ENCODE measurements around the gene ZMYND15. TPM values are rescaled to one million over a fixed set of nuclear protein-coding genes. Genes with fewer than 3 reads are reported as not detected.

Gene ZMYND15
- polyA plus RNA-seq, 3 donors, result 0.42 to 0.54 (median 0.47) TPM

DNA sequence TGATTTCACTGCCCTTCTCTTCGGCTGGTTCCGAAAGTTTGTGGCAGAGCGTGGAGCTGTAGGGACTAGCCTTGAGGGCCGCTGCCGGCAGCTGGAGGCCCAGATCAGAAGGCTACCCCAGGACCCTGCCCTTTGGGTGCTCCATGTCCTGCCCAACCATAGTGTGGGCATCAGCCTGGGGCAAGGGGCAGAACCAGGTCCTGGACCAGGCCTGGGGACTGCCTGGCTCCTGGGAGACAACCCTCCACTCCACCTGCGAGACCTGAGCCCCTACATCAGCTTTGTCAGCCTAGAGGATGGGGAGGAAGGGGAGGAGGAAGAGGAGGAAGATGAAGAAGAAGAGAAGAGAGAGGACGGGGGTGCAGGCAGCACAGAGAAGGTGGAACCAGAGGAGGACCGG, 951 bp downstream of the ZMYND15 start:
- DNase-seq (ENCODE audit: low read depth in 3 of 3, low spot score in 2 of 3), result no peak

DNA sequence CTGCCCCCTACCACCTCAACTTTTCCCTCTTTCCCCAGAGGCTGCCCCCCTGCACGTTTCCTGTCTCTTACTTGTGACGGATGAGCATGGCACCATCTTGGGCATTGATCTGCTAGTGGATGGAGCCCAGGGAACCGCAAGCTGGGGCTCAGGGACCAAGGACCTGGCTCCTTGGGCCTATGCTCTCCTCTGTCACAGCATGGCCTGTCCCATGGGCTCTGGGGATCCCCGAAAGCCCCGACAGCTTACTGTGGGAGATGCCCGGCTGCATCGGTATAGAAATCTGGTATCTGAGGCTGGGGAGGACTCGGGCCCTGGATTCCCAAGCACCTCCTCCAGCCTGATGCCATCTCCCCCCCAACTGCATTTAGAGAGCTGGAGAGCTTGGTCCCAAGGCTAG, 1.9 kb downstream of the ZMYND15 start:
- DNase-seq (ENCODE audit: low read depth in 3 of 3, low spot score in 2 of 3), result no peak

DNA sequence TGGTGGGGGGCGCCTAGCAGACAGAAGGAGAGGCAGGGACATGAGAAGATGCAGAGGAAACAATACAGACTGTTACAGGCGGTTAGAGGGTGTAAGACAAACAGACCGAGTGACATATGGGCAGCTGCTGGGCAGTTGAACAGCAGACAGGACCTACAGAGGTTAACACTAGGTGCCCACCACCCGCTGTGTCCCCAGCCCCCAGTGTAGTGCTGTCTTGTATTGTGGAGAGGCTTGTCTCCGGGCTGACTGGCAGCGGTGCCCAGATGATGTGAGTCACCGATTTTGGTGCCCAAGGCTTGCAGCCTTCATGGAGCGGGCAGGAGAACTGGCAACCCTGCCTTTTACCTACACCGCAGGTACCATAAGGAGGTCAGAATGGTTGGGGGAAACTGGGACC, 2.5 kb downstream of the ZMYND15 start:
- no peak for DNase-seq (ENCODE audit: low read depth in 3 of 3, low spot score in 2 of 3)

DNA sequence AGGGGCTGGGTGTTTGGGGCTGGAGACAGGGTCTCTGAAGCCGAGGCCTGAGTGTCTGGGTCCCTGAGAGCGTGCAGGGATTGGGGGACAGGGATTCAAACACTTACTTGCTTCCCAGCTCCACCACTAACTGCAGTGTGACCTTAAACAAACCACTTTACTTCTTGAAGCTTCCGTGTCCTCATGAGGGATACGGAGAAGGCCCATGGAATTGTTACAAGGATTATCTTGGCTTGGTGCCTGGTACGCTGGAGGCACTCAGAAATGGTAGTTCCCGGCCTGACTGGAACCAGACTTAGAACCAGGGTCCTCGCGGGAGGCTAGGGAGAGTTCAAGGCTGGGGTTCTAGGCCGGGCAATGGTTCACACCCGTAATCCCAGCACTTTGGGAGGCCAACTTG, 3.0 kb downstream of the ZMYND15 start:
- no peak for DNase-seq (ENCODE audit: low read depth in 3 of 3, low spot score in 2 of 3)

DNA sequence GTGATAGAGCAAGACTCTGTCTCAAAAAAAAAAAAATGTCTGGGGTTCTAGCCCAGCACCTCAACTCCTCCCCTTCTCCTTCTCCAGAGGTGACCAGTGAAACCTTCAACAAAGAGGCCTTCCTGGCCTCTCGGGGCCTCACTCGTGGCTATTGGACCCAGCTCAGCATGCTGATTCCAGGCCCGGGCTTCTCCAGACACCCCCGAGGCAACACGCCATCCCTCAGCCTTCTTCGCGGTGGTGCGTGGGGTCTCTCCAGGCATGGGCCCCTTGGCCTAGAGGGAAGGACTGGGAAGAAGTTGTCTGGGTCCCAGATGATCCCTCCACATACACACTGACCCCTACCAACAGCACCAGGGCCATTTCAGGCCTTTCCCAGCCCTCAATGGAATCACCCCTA, 3.6 kb downstream of the ZMYND15 start:
- DNase-seq (ENCODE audit: low read depth in 3 of 3, low spot score in 2 of 3), result no peak

DNA sequence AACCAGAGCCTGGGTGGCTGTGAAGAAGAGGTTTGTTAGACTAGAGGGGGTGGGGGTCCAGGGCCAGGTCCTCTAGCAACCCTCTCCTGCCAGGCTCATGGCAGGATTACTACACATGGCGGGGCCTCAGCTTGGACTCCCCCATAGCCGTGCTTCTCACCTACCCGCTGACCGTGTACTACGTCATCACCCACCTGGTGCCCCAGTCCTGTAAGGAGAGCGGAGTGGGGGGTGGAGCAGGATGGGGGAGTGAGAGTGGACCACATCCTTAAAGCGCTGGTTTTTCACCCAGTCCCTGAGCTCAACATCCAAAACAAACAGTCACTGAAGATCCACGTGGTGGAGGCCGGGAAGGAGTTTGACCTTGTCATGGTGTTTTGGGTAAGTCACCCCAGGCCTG, 4.3 kb downstream of the ZMYND15 start:
- DNase-seq (ENCODE audit: low read depth in 3 of 3, low spot score in 2 of 3), result no peak

DNA sequence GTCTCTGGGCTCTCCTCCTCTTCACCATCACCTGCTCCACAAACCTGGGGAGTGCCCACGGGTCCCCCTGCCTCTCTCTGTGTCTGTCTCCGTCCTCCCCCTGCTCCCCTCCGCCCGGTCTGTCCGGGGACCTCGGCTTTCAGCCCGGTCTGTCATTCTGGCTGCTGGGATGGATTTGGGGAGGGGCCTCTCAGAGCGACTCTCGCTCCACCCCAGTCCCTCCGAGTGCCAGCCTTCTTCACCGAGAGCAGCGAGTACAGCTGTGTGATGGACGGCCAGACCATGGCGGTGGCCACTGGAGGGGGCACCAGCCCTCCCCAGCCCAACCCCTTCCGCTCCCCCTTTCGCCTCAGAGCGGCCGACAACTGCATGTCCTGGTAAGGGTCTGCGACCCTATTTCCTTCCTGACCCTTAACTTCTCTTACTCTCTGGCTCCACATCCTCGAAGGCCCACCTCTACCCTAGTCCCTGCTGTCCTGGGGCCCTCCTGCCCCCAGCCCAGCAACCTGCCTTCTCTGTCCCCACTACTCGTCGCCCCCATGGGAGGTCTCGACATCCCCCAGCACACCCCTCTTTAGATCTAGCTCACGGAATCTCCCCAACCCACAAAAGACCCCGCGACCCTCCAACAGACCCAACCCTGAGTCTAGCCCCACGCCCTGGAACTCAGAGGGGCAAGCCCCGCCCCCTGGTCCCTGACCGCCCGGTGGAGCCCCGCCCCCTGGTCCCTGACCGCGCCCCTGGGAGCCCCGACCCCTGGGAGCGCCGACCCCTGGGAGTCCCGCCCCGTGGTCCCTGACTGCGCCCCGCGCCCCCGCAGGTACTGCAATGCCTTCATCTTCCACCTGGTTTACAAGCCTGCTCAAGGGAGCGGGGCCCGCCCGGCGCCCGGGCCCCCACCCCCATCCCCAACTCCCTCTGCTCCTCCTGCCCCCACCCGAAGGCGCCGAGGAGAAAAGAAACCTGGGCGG, 5.7 kb downstream of the ZMYND15 start:
- DNase-seq (ENCODE audit: low read depth in 3 of 3, low spot score in 2 of 3), result no peak

DNA sequence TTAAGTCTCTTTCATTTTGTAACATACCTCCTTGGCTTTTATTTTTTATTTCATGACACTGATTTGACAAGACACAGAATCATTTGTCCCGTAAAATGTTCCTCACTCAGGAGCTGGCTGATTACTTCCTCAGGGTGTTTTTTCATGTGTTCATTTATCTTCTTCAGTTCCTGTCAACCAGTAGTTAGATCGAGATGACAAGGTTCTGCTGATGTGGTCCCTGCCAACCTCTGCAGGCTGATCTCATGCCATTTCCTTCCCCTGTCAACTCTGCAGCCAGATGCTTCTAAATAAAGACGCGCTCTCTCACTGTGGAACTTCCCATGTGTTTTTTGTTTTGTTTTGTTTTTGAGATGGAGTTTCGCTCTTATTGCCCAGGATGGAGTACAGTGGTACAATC, 8.2 kb downstream of the ZMYND15 start:
- DNase-seq (ENCODE audit: low read depth in 3 of 3, low spot score in 2 of 3), result no peak

DNA sequence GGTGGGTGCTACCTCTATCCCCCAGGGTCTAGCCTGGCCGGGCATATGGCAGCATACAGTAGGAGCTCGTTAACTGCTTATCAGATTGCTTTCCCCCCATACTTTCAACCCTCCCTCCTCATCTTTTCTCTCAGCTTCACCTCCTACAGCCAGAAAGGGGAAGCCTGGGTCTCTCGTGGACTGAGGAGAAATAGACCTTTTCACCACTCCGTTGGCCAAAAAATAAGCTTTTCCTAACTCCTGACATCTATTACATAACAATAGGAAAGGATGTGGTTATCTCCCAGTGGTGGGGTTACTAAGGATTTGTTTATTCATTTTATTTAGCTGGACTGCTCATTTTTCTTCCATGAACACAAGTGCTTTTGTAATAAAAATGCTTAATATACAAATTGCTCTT, 9.1 kb downstream of the ZMYND15 start:
- DNase-seq (ENCODE audit: low read depth in 3 of 3, low spot score in 2 of 3), result no peak

DNA sequence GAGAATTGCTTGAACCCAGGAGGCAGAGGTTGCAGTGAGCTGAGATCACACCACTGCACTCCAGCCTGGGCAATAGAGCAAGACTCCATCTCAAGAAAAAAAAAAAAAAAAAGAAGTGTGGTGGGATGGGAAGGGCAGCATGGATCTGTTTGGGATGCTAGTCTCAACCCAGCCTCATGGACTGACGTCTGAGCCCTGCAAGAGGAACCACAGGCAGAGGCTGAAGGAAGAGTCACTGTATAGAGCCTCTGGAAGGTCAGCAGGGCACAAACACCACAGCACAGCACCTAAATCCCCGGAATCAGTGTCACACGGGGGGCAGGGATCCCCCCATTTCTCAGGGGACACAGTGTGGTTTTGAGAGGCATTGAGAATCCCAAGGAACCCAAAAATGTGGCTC, 11.0 kb downstream of the ZMYND15 start:
- DNase-seq (ENCODE audit: low read depth in 3 of 3, low spot score in 2 of 3), result no peak

DNA sequence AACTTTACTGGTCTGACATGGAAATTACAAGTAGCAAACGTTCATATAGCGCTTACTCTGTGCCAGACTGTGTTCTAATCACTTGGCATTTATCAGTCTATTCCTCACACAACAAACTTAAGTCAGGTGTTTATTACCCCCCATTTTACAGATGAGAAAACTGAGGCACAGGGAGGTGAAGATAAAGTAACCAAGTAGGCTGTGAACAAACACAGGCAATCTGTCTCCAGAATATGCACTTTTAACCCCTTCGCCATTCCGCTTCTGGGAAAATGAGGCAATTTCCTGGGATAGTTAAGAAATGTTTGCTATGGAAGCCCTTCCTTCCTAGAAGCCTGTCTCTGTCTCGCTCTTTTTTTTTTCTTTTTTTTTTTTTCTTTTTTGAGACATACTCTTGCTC, 12.3 kb downstream of the ZMYND15 start:
- DNase-seq (ENCODE audit: low read depth in 3 of 3, low spot score in 2 of 3), result no peak

DNA sequence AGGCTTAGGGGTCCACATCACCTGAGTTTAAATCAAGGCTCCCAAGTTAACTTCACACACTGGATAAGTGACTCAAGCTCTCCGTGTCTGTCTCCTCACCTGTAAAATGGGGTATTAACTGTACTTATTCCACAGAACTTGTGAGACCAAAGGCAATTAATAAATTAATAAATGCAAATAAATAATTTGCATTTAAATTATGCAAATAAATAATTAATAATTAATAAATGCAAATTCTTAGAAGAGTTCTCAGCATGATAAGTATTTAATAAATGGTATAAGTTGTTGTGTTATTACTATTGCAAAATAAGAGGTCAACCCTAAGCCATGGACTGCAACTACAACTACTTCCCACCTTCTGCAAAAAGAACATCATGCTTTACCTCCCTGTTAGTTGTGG, 13.8 kb downstream of the ZMYND15 start:
- DNase-seq (ENCODE audit: low read depth in 3 of 3, low spot score in 2 of 3), result no peak

DNA sequence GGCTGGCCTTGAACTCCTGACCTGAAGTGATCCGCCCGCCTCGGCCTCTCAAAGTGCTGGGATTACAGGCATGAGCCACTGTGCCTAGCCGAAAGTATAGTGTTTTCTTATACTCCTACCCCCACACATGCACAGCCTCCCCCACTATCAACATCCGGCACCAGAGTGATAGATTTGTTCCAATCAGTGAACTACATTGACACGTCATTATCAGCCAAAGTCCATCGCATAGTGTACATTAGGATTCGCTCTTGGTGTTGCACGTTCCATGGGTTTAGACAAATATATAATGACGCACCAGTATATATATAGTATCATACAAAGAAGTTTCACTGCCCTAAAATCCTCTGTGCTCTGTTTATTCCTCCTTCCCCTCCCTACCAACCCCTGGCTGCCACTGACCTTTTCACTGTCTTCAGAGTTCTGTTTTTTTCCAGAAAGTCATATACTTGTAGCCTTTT, 20.2 kb downstream of the ZMYND15 start:
- no peak for DNase-seq (ENCODE audit: low read depth in 3 of 3, low spot score in 2 of 3)

DNA sequence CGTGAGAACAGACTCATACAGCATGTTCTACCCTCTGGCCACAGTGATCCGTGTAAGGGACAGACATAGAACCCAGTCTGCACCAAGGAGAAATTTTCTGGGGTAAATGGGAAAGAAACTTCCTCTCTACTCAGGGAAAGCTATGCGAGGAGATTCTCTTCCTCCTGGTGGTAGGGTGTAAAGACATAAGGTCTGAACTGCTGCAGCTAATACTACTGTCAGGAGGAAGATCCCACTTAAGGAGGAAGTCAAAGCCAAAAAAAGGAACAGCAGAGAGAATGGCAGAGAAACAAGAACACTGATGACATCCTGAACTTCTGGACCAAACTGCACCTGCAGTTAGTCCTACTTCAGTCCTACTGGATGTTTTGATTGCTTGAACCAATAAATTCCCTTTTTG, 25.0 kb downstream of the ZMYND15 start:
- no peak for DNase-seq (ENCODE audit: low read depth in 3 of 3, low spot score in 2 of 3)

DNA sequence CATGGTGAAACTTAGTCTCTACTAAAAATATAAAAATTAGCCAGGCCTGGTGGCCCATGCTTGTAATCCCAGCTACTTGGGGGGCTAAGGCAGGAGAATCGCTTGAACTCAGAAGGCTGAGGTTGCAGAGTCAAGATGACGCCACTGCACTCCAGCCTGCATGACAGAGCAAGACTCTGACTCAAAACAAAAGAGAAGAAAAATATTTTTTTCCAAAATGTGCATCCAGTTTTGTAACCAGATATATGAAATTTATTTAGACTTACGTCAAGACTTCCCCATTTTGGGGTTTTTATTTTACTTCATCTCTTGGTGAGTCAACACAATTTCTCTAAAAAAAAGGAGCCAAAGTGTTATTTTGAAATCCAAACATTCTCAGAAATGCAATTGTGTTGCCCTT, 26.6 kb downstream of the ZMYND15 start:
- DNase-seq (ENCODE audit: low read depth in 3 of 3, low spot score in 2 of 3), result no peak

DNA sequence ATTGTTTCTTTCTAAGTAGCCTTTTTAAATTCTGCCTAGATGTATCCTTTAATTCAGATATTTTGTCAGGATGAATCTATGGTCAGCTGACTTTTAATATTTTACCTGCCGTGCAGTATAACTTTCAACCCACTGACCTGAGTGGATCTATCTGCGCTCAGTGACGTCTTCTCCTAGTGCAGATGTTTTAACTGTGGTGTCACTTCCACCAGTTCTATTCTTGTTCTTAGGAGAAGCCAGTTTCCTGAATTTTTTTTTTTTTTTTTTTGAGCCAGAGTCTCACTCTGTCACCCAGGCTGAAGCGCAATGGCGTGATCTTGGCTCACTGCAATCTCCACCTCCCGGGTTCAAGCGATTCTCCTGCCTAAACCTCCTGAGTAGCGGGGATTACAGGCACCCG, 27.1 kb downstream of the ZMYND15 start:
- no peak for DNase-seq (ENCODE audit: low read depth in 3 of 3, low spot score in 2 of 3)

DNA sequence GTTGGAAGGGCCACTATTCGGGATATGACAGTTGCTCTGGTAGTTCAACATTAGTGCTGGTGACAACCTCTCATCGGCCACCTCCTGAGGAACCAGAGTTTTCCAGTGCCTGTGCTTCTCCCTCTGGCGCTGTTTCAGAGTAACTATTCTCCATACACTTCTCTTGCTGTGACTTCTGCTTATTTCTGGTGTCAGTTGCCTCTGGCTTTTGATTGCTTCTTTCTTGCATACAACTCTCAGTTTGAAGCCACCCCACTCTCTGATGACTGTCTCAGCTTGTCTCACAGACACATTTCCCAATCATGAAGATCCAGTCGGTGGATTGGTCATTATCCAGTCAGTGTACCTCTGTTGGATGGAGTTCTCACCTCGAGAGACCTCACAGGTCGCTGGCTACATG, 28.7 kb downstream of the ZMYND15 start:
- DNase-seq (ENCODE audit: low read depth in 3 of 3, low spot score in 2 of 3), result no peak

DNA sequence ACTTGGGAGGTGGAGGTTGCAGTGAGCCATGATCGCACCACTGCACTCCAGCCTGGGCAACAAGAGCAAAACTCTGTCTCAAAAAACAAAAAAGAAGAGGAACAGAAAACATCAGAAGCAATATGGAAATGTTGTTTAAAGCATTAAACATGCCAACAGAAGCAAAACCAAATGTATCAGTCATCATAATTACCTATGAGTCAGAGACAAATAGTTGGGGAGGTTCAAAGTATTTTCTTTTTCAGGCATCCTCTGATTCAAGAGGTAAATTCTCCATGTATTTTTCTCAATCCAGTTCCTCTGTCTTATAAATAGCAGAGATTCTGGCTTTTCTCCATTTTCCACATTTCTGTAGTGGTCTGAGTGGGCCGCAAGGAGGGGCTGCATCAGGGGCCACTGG, 30.0 kb downstream of the ZMYND15 start:
- no peak for DNase-seq (ENCODE audit: low read depth in 3 of 3, low spot score in 2 of 3)

DNA sequence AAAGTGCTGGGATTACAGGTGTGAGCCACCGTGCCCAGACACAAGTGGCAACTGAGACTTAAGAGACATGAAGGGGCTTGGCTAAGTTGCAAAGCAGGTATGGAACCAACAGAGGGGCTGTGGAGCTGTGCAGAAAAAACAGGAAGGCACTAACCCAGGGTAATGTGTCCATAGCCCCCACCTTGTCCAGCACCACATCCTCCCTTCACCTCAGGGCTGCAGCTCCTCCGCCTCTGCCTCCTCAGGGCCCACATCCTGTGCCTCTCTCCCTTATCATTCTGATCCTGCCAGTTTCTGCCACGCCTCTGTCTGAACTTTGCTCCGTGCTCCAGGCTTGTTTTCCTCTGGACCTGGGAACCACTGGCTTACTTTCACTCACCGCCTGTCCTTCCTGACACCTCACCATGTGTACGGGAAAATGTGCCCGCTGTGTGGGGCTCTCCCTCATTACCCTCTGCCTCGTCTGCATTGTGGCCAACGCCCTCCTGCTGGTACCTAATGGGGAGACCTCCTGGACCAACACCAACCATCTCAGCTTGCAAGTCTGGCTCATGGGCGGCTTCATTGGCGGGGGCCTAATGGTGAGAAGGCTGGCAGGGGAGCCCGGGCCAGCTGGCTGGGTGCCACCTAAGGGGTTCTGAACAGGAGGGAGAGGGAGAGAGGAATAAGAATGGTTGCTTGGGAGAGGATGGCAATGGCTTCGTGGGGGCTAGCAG, 32.0 kb downstream of the ZMYND15 start, which contains the start of gene TM4SF5:
TM4SF5 (plus strand) TSS at position 368 of the 716 bp plus-strand sequence; CDS start at position 405, 37 bp downstream.
- no peak for DNase-seq (ENCODE audit: low read depth in 3 of 3, low spot score in 2 of 3)

DNA sequence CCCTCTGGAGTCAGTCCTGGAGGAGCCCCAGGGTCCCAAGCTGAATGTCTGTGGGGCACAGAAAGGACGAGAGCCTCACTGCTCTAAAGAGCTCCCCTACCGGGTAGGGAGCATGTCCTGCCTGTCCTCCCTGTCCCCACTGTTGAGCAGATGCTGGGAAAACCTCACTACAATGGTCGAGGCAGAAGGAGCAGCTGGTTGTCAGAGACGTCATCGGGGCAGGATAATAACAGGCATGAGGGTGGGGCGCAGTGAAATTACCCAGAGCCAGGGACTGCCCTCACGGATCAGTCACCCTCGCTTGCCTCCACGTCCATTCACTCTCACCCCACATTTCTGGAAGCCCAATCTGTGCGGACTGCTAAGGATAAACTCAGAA, 32.6 kb downstream of the ZMYND15 start:
- no peak for DNase-seq (ENCODE audit: low read depth in 3 of 3, low spot score in 2 of 3)

DNA sequence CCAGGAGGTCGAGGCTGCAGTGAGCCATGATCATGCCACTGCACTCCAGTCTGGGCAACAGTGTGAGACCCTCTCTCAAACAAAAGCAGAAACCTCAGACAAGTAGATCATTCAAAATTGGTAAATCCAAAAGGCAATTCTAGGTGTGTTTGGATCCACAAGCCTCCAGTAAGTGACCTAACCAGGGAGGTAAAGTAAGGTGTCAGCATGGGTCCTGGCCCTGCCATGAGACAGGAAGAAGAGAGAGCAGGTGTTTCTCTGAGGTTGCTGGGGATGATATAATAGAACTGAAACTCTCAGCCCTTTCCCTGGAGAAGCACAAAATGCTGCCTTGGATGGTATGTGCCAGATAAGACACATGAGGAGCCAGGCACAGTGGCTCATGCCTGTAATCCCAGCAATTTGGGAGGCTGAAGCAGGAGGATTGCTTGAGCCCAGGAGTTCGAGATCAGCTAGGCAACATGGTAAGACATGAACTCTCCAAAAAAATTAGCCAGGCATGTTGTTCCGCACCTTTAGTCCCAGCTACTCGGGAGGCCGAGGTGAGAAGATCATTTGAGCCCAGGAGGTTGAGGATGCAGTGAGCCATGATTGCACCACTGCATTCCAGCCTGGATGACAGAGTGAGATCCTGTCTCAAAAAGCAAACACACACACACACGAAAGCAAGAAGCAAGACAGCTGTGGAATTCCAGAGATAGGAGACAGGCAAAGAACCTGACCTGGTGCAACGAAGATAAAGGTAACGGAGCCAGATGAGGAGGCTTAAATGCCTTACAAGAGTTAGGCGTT, 38.5 kb downstream of the ZMYND15 start:
- DNase-seq (ENCODE audit: low read depth in 3 of 3, low spot score in 2 of 3), result no peak
